ENCODE results near the gene STAB2. TPM values are rescaled to one million over a fixed set of nuclear protein-coding genes. Genes with fewer than 3 reads are reported as not detected.

Gene STAB2
- total RNA-seq, 4 donors from 2014 or later, result 0.95 TPM; not detected in 3

DNA sequence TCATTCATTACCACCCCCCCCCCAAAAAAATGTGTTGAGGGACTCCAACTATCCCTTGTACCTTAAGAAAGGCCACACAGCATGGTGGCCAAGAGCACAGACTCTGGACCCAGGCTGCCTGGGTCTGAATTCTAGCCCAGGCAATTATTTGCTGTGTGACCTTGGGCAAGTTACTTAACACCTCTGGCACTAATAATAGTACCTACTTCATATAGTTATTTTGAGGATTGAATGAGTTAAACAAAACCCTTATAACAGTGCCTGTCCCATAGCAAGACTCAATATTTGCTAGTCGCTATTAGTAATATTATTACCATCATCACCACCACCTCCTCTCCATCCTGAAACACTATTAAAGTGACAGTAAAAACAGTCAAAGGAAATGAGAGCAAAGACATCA lies 216.8 kb downstream of the STAB2 start:
- DNase-seq, result no peak
- Histone ChIP-seq H3K36me3 (peaks cover 0 to 6% (median 0%) of the 10 kb centered on the region in 3 donors), H3K9me3 (no peaks in the 10 kb centered on the region), H3K4me1 (peaks cover 0 to 69% (median 29%) of the 10 kb centered on the region in 3 donors), H3K27me3 (no peaks in the 10 kb centered on the region), H3K27ac (no peak overlapping the region), H3K4me3 (no peak overlapping the region)
- TF ChIP-seq POLR2A (IDR thresholded peaks at IDR 0.05), result no peak
- TF ChIP-seq, protein P1, sequence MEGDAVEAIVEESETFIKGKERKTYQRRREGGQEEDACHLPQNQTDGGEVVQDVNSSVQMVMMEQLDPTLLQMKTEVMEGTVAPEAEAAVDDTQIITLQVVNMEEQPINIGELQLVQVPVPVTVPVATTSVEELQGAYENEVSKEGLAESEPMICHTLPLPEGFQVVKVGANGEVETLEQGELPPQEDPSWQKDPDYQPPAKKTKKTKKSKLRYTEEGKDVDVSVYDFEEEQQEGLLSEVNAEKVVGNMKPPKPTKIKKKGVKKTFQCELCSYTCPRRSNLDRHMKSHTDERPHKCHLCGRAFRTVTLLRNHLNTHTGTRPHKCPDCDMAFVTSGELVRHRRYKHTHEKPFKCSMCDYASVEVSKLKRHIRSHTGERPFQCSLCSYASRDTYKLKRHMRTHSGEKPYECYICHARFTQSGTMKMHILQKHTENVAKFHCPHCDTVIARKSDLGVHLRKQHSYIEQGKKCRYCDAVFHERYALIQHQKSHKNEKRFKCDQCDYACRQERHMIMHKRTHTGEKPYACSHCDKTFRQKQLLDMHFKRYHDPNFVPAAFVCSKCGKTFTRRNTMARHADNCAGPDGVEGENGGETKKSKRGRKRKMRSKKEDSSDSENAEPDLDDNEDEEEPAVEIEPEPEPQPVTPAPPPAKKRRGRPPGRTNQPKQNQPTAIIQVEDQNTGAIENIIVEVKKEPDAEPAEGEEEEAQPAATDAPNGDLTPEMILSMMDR (IDR thresholded peaks at IDR 0.05), result no peak
- intact Hi-C loops (cut with DNase I), result no loop called here
- 94 to 100% methylated on average over 1 of the region's 1 CpG for WGBS, 2 donors

DNA sequence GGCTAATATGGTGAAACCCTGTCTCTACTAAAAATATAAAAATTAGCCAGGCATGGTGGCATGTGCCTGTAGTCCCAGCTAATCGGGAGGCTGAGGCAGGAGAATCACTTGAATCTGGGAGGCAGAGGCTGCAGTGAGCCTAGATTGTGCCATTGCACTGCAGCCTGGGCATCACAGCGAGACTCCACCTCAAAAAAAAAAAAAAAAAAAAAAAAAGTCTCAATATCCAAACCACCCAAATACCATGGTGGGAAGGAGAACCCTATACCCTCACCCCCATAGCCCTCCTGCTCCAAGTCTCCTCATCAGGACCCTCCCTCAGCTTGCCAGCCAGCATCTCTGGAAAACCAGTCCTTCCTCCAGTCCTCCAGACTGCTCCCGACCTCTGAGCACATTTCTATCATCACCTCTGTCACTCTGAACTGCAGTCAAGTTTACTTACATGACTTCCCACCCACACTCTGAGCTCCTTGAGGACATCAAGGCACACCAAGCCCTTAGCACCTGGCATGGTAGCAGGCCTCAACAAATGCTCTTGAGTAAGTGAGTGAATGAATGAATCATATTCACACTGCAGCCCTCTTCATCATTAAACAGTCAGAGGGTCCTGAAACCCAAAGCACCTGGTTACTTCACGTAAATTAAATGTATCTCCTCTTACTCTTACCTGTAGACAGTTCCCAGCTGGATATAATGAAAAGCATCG lies 218.7 kb downstream of the STAB2 start:
- H3K9me3 ChIP-seq, result no peaks in the 10 kb centered on the region
- intact Hi-C loops (cut with DNase I), result no loop called here
- TF ChIP-seq POLR2A (IDR thresholded peaks at IDR 0.05), result no peak
- TF ChIP-seq, protein P1 (IDR thresholded peaks at IDR 0.05), result no peak
- peaks cover 0 to 18% (median 0%) of the 10 kb centered on the region in 3 donors for H3K36me3 ChIP-seq
- H3K27me3 ChIP-seq, result no peaks in the 10 kb centered on the region
- peak overlapping the region in 2 of 4 donors; percentile 38 to 53 for H3K27ac ChIP-seq
- H3K4me3 ChIP-seq, result no peak overlapping the region
- DNase-seq, result no peak
- WGBS, 2 donors, result 80% methylated on average over 5 of the region's 5 CpGs
- H3K4me1 ChIP-seq, result peaks cover 0 to 52% (median 12%) of the 10 kb centered on the region in 3 donors

DNA sequence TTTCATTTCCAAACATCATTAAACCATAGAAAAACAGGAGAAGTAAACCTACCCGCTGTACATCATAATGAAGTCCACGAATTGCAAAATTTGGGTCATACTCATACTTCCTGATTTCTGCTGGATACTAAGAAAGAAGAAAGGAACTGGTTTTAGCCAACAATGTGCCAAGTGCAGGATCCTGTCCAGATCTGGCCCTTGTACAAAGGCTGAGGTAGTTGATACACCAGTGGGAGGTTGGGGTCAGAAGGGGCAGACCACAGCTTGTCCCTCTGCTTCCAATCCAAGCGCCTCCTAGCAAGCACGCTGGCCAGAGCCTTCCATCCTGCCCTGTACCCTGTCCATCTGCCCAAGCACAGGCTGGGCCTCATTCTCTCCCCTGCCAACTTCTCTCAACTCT lies 219.7 kb downstream of the STAB2 start:
- Histone ChIP-seq H3K4me3 (no peak overlapping the region), H3K36me3 (peaks cover 0 to 28% (median 0%) of the 10 kb centered on the region in 3 donors), H3K27ac (no peak overlapping the region), H3K4me1 (peaks cover 0 to 47% (median 9%) of the 10 kb centered on the region in 3 donors), H3K9me3 (no peaks in the 10 kb centered on the region), H3K27me3 (no peaks in the 10 kb centered on the region)
- WGBS, 2 donors, result 73 to 84% methylated on average over 4 of the region's 4 CpGs
- intact Hi-C loops (cut with DNase I), result no loop called here
- DNase-seq, result no peak
- no peak for TF ChIP-seq POLR2A (IDR thresholded peaks at IDR 0.05)
- TF ChIP-seq, protein P1 (IDR thresholded peaks at IDR 0.05), result no peak

DNA sequence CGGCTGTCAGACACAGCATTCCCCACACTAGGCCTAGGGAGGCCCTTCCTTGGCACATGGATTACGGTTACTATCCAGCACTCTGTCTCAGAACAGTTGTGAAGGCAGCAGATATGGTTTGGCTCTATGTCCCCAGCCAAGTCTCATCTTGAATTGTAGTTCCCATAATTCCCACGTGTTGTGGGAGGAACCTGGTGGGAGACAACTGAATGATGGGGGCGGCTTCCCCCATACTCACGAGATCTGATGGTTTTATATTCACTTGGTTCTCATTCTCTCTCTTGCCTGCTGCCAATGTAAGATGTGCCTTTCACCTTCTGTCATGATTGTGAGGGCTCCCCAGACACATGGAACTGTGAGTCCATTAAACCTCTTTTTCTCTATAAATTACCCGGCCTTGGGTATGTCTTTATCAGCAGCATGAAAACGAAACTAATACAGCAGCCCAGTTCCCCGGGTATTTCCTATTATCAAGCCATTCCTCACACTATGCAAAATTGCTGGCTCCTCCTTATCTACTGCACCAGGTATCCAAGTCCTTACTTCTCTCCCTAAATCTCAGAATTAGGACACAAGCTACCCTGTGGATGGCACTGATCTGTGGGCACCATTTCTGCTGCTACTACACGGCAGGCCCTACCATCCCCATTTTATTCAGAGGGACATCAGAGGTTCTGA lies 220.6 kb downstream of the STAB2 start:
- H3K4me1 ChIP-seq, result peaks cover 0 to 39% (median 9%) of the 10 kb centered on the region in 3 donors
- intact Hi-C loops (cut with DNase I), result no loop called here

More for the DNA sequence above, 220.6 kb downstream of the STAB2 start:
- TF ChIP-seq, protein P1 (IDR thresholded peaks at IDR 0.05), result no peak
- no peak for TF ChIP-seq POLR2A (IDR thresholded peaks at IDR 0.05)
- Histone ChIP-seq H3K27ac (no peak overlapping the region), H3K9me3 (no peaks in the 10 kb centered on the region), H3K36me3 (peaks cover 0 to 33% (median 0%) of the 10 kb centered on the region in 3 donors), H3K4me3 (no peak overlapping the region), H3K27me3 (no peaks in the 10 kb centered on the region)
- 86 to 90% methylated on average over 8 to 9 of the region's 9 CpGs for WGBS, 2 donors
- DNase-seq, result no peak

Measured in esophagus squamous epithelium (tissue), 5 donors.